Right ventricle myocardium superior (tissue), 1 donor: ENCODE measurements around the gene TMEM213. TPM values are rescaled to one million over a fixed set of nuclear protein-coding genes. Genes with fewer than 3 reads are reported as not detected.

Experiments
- ATAC-seq: fragments of 200-7000 bp; cut with Tn5 transposase; one replicate; pipeline ENCODE4 v1.9.1; 2020; ENCODE audit warnings: mild to moderate bottlenecking; ENCODE audit not compliant: poor library complexity
- DNase-seq: peaks from one replicate; pipeline ENCODE4 v3.0.0-alpha.2; 2020
- intact Hi-C: fragments of 100-400 bp; cut with DNase I; formaldehyde crosslinking; loops from one replicate; pipeline ENCODE4 v1.11.2; 2022
- total RNA-seq: library from RNA; stranded (reverse); fragmentation: NEBNext Ultra II Directional; extraction: Animal tissue kit (Norgen Biotek cat#: 25700); gene quantifications from one replicate; pipeline ENCODE4 v1.2.1, GENCODE V29; 2021
- donor health status: DM: no; HTN: yes; CAD: no; lungs with severe emphysema.

The TMEM213 gene
- total RNA-seq, 1 donor from 2014 or later = not detected

- no peak for ATAC-seq
- intact Hi-C loops = no loop called here
- DNase-seq = no peak
Observed at GRCh38 chr7:138866353-138866752, 68.6 kb downstream of the TMEM213 start.

GRCh38 chr7:138867744-138868143 is 70.0 kb downstream of the TMEM213 start:
- intact Hi-C loops = no loop called here
- DNase-seq = no peak
- ATAC-seq = no peak

DNA sequence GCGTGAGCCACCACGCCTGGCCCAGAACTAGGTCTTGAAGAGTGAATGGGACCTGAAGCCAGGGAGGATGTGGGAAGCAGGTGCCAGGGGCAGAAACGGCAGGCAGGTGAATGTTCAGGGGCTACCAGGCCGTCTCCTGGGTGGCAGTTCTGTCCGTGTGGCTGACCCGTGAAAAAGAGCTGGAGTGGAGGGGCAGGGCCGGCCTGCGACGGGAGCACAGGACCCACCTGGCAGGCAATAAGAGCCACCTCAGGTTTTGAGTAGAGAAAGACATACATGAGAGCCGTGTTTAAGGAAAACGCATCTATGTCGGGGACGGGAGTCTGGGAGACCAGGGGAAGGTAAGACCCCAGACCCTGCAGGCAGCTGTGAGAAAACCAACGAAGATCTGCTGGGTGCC is 70.9 kb downstream of the TMEM213 start:
- no peak for DNase-seq
- no peak for ATAC-seq
- intact Hi-C loops = no loop called here

DNA sequence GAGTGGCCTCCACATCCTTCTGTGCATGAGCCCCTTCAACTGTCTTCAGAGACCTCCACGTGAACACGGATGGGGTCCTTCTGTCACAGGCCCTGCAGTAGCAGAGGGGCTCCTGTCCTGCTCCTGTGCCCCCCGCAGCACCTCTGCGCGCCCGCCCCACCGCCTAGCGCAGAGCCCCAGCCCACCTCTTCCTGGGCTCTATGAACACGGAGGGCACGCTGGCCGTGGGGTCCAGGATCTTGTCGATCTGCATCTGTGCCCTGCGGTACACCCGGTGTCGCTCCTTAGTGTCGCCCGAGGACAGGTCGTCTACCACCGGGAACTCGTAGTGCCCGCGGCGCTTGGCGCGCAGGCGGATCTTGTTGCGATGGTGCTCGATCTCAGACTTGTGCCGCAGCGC is 71.6 kb downstream of the TMEM213 start:
- intact Hi-C loops = no loop called here
- no peak for ATAC-seq
- DNase-seq = no peak

- ATAC-seq (no peak), DNase-seq (no peak)
- intact Hi-C loops = no loop called here
Observed at GRCh38 chr7:138871065-138871813, 73.4 kb downstream of the TMEM213 start.

- intact Hi-C loops = no loop called here
- no peak for ATAC-seq
- no peak for DNase-seq
Observed at GRCh38 chr7:138871814-138872090, 74.0 kb downstream of the TMEM213 start.

- no peak for ATAC-seq
- intact Hi-C loops = no loop called here
- DNase-seq = no peak
Observed at GRCh38 chr7:138872576-138872975, 74.8 kb downstream of the TMEM213 start.

DNA sequence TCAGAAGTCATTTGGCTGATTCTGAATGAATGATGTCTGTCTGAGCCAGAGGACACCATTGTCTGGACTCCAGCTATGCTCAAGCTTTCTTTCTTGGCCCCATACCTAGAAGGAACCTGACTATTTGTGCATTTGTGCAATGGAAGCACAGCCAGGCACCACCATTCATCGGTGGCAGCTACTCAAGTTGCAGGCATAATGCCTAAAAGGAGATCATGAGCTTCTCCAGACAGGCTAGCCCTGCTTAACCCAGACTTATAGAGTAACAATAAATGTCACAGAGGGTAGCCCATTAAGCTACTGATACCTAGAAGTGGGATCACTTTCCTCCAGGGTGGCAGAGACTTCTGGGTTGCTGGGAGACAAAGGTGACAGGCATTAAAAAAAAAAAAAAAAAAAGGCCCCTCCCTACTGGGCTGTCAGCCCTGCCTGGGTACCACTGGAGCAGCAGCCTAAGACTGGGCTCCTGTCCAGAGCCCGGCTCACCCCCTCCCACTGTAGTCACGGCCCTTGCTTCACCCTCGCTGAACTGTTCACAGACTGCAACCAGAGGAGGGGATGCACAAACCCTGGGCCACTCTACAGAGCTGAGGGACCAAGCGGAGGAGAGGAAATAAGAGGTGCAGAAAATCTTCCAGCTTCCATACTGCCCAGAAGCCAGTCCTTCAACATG is 75.6 kb downstream of the TMEM213 start:
- intact Hi-C loops = no loop called here
- ATAC-seq (no peak), DNase-seq (no peak)

DNA sequence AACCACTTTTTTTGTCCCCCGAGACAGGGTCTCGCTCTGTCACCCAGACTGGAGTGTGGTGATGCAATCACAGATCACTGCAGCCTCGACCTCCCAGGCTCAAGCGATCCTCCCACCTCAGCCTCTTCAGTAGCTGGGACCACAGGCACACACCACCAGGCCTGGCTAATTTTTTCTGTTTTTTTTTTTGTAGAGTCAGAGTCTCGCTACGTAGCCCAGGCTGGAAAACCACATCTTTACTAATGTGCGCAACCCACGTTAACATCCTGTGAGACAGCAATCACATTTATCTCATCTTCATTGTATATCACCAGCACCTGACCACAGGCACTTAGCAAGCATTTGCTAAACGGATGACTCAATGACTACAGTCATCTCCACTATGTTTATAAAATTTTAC is 78.0 kb downstream of the TMEM213 start:
- intact Hi-C loops = no loop called here
- ATAC-seq (no peak), DNase-seq (no peak)

GRCh38 chr7:138876326-138876725 is 78.5 kb downstream of the TMEM213 start:
- intact Hi-C loops = no loop called here
- DNase-seq (no peak), ATAC-seq (no peak)

DNA sequence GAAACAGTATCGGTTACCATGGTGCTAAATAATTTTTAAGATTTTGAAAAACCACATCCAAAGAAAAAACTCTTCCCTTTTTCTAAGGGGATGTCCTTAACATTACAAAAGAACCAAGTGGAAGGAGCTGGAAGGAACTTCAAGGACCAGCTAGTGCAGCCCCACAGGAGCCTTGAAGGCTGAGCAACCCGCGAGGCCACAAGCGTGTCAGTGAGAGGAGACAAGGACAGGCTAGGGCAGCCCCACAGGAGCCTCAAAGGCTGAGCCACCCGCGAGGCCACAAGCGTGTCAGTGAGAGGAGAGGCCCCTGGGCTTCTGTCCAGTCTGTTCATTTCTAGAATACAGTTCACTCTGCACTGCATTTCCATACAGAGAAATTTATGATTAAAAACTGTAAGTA is 80.3 kb downstream of the TMEM213 start:
- DNase-seq = no peak
- intact Hi-C loops = no loop called here
- no peak for ATAC-seq

- intact Hi-C loops = no loop called here
- DNase-seq (no peak), ATAC-seq (no peak)
Observed at GRCh38 chr7:138878856-138879255, 81.1 kb downstream of the TMEM213 start.

DNA sequence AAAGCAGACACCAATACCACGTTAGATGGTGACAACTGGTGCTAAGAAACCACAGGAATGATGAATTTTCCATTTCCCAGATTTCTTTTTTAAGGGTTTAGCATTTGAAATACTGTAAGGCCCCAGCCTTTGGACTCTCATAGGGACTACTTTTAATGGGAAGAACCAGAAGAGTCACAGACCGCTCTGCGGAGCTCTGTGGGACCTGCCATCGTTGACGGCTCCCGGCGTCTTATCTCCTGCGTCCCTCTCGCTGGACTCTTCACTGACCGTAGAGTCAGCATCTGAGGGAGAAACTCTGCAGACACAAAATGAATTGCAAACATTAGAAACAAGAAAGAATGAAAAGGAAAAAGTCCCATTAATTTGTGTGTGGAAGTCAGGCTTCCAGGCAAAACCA is 81.6 kb downstream of the TMEM213 start:
- ATAC-seq = no peak
- intact Hi-C loops = no loop called here
- DNase-seq = no peak

- DNase-seq (peak; percentile 65), ATAC-seq (peak; percentile 49)
- intact Hi-C loops = no loop called here
Observed at GRCh38 chr7:138880881-138881578, 83.2 kb downstream of the TMEM213 start.

GRCh38 chr7:138881579-138882188 is 83.9 kb downstream of the TMEM213 start:
- DNase-seq (no peak), ATAC-seq (peak; percentile 69)
- intact Hi-C loops = no loop called here

DNA sequence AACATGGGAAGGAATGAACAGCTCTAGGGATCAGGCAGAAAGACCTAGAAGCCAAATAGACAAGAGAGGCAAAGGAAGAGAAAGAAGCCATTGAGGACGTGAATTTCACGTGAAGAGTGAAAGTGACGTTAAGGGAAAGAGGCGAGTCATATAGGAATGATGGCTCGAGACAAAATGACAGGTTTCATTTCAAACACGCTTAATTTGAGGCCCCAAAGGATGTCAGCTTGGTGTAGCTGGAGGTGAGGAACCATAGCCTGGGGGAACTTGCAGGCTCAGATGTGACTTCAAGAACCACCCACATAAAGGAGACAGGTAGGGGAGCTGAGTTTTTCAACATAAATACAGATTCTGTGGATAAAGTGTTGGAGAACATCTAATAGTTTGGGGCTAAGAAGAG is 84.5 kb downstream of the TMEM213 start:
- ATAC-seq = no peak
- intact Hi-C loops = no loop called here
- DNase-seq = no peak

- intact Hi-C loops = loop anchor here (5.0 kb wide), 1 partner anchor 97 kb away; the partner anchor contains the start of gene KIAA1549
- no peak for DNase-seq
- no peak for ATAC-seq
Observed at GRCh38 chr7:138885383-138886147, 87.8 kb downstream of the TMEM213 start.

DNA sequence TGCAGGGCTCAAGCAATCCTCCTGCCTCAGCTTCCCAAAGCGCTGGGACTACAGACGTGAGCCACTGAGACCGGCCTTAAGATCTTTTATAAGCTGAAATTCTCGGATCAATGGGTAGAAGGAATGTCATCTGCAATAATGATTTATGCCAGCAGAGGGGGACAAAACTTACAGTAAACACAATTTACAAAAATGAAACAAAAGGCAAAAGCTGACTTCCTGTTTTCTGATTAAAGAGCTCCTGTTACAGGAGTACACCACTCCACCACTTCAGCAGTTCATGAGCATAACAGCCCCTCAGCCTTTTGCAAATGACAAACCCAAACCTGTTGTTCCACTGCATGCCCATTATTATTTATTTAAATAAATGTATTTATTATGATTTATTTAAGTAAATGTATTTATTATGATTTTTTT is 88.7 kb downstream of the TMEM213 start:
- DNase-seq = no peak
- ATAC-seq = peak; percentile 20
- intact Hi-C loops = loop anchor here (5.0 kb wide), 1 partner anchor 96 kb away; the partner anchor contains the start of gene KIAA1549
